NCI-H2081 (cell line): ENCODE measurements around the gene ZP3.
"Not testable (repeated sequence)": the region's sequence is repeated elsewhere in the genome, so short reads cannot be mapped to it uniquely, and the experiment has no call there.

Experiments
- DNase-seq, 2 experiments: peaks; one replicate each; lab custom pipeline; 2025; lab: John Stamatoyannopoulos, UW

The ZP3 gene

DNA sequence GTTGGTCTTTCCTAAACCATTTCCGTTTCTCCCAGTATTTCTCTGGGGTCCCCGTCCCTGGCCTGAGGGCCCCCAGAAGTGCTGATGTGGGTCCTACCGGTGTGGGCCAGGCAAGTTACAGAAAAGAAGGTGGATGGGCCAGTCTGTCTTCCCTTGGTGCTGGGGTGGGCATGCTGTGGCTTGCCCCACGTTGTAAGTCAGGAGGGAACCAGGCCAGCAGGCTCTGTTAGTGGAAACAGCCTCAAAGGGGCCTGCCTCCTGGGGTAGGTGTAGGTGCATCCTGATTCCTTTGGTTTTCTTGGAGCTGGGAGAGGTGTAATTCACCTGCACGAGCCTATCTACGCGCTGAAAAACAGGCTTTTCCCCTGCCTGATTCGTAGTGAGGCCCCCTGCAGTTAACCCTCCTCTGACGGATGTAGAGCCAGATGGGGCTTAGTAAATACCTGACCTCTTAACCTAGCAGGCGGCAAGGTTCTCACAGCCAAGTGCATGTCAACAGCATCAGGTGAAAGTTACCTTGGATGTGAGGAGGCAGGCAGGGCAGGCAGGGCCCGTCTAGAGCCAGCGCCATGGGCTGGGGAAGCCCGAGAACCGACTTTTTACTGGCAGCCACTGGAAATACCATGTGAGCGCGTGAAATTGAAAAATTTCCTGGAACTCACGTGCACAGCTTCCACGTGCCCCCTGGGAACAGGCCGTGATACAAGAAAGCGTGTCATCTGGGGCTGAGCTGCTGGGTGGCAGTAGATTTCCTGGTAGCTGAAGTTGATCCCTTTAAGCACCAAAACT is 61.3 kb downstream of the ZP3 start:
- DNase-seq: not testable (repeated sequence)

DNA sequence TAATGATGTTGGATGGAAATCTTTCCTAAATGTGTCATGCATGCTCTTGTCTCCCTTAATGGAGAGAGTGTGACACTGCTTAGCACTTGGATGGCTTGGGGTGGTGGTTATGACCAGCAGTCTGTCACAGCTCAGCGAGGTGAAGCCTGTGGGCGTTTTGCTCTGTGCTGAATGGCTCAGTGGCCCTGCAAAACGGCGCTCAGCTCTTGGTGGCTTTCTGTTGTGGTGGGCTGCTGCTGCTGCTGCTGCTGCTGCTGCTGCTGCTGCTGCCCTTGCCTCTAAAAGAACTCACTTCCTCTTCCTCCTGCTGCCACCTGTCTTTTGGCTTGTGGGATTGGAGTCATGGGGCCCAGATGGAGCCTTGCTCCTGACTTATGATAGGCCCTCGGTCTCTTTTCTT is 61.9 kb downstream of the ZP3 start:
- not testable (repeated sequence) for DNase-seq

GRCh38 chr7:76487969-76488368 is 63.2 kb downstream of the ZP3 start:
- not testable (repeated sequence) for DNase-seq
